HG03097 (cell line): ENCODE results near the gene TMEM233.

Source experiments
- ATAC-seq: cut with Tn5 transposase; IDR thresholded peaks from one replicate; pipeline ENCODE4 v1.9.1; 2021; ENCODE audit not compliant: unreplicated experiment, low FRiP score

Gene TMEM233

DNA sequence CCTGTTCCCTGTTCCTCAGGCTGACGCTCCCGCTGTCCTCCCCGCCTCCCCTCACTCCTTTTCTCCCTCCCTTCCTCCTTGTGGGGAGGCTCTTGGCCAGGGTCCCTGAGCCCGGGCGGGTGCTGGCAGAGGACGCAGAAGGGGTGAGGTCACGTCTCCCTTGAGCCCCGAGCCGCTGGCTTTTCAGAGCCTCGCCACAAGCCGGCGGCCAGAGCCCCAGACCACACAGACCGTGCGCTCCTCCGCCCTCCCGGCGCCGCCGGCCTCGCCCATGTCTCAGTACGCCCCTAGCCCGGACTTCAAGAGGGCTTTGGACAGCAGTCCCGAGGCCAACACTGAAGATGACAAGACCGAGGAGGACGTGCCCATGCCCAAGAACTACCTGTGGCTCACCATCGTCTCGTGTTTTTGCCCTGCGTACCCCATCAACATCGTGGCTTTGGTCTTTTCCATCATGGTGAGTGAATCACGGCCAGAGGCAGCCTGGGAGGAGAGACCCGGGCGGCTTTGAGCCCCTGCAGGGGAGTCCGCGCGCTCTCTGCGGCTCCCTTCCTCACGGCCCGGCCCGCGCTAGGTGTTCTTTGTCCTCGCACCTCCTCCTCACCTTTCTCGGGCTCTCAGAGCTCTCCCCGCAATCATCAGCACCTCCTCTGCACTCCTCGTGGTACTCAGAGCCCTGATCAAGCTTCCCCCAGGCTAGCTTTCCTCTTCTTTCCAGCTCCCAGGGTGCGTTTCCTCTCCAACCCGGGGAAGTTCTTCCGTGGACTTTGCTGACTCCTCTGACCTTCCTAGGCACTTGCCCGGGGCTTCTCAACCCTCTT, at the start of gene TMEM233:
Gene TMEM233 (plus strand): TSS at position 197 of the 821 bp plus-strand sequence. CDS start 75 bp downstream, at position 272.
- no peak for ATAC-seq

GRCh38 chr12:119544765-119545625, 48.6 kb upstream of the TMEM233 start:
- no peak for ATAC-seq

- no peak for ATAC-seq
These were observed 47.2 kb upstream of the TMEM233 start for GRCh38 chr12:119546340-119546739.

DNA sequence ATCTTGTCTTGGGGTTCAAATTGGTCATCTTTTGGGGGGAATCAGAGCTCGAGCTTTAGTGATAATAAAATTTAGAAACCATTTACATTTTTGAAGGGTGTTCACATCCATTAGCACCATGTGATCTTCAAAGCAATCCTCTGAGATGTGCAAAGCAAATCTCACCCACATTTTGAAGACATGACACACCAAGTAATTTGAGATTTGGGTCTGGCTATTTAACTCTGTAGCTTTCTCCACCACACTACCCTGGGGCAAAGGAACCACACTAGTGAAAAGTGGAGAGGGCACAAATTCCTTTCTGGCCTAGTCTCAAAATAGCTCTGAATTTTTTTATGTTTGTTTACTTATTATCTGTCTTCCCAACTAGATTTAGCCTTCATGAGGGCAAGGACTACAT, 46.6 kb upstream of the TMEM233 start:
- ATAC-seq = no peak

GRCh38 chr12:119556854-119557253, 36.7 kb upstream of the TMEM233 start:
- no peak for ATAC-seq

DNA sequence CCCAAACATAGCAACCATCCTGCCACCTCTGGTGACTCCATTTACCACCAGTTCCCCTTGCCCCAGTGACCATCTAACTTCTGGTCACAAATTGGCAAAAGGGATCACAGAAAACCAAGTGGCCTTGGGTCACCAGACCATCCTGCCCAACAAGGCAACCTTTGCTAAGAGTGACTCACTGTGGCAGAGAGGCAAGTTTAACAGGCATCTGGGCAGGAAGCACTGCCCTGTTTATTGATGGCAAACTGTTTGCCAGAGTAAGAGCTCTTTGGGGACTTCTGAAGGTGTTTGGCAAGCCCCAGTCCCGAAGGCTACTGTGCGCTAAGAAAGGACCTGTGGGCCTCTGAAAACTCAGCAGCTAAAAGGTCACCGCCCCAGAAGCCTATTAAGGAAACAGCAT, 28.2 kb upstream of the TMEM233 start:
- ATAC-seq = no peak

- ATAC-seq = no peak
These were observed 22.8 kb upstream of the TMEM233 start for GRCh38 chr12:119570771-119571170.

DNA sequence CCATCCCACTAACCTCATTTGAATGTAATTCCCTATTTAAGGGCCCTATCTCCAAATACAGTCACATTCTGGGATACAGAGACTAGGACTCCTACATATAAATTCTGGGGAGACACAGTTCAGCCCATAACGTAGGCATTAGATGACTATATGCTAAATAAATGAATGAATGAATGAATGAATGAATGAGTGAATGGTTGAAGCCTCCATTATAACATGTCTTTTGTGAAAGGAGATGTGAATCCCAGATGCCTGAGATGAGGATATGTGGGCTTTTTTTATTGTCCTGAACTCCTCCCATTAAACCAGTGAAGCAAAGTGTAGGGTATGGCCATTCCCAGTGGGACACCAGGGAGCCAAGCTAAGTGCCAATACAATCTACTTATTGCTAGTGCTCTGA, 20.5 kb upstream of the TMEM233 start:
- ATAC-seq = no peak

GRCh38 chr12:119574255-119574654, 19.3 kb upstream of the TMEM233 start:
- no peak for ATAC-seq

- no peak for ATAC-seq
These were observed 17.3 kb upstream of the TMEM233 start for GRCh38 chr12:119576118-119576810.

- ATAC-seq = no peak
These were observed 16.7 kb upstream of the TMEM233 start for GRCh38 chr12:119576915-119577314.

GRCh38 chr12:119578112-119578511, 15.5 kb upstream of the TMEM233 start:
- ATAC-seq = no peak

- ATAC-seq = no peak
These were observed 4.5 kb upstream of the TMEM233 start for GRCh38 chr12:119589097-119589496.

- no peak for ATAC-seq
These were observed 3.9 kb upstream of the TMEM233 start for GRCh38 chr12:119589634-119590033.

DNA sequence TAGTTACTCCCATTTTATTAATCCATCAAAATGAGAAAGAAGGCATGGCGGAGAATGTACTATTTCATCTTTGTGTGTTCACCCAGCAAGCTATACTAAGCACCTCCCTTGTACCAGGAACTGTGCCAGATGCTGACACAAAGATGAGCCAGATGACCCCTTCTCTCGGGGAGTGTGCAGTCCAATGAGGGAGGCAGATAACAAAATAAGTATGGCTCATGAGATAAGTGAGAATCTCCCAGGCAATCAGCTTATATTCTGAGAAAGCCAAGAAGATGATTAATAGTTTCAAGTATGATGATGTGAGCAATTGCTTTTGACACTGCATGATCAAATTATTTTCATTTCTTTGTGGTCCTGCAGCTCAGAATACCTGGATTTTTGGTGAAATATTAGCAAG, 1.3 kb upstream of the TMEM233 start:
- ATAC-seq = no peak

DNA sequence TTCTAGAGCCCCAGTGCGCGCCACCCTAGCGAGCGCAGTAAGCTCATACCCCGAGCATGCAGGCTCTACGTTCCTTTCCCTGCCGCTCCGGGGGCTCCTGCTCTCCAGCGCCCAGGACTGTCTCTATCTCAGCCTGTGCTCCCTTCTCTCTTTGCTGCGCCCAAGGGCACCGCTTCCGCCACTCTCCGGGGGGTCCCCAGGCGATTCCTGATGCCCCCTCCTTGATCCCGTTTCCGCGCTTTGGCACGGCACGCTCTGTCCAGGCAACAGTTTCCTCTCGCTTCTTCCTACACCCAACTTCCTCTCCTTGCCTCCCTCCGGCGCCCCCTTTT, 791 bp downstream of the TMEM233 start:
- ATAC-seq = no peak

DNA sequence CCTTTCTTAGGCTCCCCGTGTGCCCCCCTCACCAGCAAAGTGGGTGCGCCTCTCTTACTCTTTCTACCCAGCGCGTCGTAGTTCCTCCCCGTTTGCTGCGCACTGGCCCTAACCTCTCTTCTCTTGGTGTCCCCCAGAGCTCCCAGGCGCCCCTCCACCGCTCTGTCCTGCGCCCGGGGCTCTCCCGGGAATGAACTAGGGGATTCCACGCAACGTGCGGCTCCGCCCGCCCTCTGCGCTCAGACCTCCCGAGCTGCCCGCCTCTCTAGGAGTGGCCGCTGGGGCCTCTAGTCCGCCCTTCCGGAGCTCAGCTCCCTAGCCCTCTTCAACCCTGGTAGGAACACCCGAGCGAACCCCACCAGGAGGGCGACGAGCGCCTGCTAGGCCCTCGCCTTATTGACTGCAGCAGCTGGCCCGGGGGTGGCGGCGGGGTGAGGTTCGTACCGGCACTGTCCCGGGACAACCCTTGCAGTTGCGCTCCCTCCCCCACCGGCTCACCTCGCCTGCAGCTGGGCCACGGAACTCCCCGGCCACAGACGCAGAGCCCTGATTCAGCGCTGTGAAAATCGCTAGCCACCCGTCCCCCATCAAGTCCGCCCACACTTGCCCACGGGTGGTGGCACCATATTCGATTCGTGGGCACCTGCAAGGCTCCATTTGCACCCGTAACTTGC, 1.3 kb downstream of the TMEM233 start:
- ATAC-seq = no peak

DNA sequence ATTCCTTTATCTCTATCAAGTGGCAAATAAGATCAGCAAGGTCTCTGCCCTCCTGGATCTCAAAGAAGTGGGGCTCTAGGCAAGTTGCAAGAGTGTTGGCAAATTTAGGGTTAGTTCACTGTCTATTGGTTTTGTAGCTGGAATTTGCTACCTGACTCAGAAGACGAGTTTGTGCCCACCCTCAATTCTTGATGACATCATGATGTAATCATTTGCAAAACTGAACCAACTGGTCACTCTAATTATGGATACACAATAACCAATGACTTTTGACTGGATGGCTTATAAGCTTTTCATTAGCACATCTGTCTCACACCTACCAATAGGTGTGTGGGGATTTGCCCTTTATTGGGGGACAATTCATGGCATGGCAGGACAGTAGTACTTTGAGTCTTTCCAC, 4.6 kb downstream of the TMEM233 start:
- ATAC-seq = no peak

DNA sequence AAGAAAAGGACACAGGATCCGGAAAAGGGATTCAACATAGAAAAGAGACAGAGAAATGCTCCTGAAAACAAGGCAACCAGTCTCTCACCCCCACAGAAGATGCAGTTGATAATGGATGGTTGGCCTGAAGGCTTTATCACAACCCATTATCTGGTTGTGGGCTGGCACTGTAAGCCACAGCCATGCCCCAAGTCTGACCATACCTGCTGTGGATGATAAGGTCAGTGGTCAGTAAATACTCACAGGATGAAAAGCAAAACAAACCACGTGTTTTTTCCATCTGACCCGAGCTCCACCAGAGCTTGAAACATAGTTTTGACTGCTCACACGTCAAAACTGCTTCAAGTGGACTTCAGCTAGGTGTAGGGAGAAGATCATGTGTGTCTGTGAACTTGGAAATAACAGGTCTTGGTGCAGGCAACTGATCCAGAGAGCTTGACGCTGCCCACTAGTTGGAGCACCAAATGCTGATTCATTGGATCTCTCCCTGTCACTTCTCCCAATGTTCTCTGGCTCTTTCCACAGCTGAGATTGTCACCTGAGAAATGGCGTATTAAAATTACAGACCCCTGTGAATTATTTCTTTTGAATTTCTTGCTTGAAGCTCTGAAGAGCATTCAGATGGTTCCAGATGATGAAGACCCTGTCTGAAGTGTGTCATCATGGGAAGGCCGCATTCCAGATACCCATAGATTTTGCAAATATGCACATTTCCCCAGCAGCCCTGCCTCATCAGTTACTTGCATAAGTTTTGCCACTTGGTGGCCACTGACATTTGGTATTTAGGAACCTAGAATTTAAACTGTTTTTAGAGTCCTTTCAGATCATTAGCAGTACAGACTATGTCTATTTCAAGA, 8.5 kb downstream of the TMEM233 start:
- ATAC-seq = no peak

GRCh38 chr12:119602734-119603094, 9.1 kb downstream of the TMEM233 start:
- ATAC-seq = no peak
